VCaP (cell line): ENCODE measurements around the gene DOP1B.

Experiments used
- H3K27ac ChIP-seq: fragments of 450-650 bp; 2 replicates; pipeline ENCODE4 v1.5.1; 2017
- CTCF ChIP-seq: fragments of 450-650 bp; conservative IDR thresholded peaks from 2 replicates; pipeline ENCODE4 v1.5.1; 2017; ENCODE audit warnings: mild to moderate bottlenecking, moderate library complexity

DOP1B gene

DNA sequence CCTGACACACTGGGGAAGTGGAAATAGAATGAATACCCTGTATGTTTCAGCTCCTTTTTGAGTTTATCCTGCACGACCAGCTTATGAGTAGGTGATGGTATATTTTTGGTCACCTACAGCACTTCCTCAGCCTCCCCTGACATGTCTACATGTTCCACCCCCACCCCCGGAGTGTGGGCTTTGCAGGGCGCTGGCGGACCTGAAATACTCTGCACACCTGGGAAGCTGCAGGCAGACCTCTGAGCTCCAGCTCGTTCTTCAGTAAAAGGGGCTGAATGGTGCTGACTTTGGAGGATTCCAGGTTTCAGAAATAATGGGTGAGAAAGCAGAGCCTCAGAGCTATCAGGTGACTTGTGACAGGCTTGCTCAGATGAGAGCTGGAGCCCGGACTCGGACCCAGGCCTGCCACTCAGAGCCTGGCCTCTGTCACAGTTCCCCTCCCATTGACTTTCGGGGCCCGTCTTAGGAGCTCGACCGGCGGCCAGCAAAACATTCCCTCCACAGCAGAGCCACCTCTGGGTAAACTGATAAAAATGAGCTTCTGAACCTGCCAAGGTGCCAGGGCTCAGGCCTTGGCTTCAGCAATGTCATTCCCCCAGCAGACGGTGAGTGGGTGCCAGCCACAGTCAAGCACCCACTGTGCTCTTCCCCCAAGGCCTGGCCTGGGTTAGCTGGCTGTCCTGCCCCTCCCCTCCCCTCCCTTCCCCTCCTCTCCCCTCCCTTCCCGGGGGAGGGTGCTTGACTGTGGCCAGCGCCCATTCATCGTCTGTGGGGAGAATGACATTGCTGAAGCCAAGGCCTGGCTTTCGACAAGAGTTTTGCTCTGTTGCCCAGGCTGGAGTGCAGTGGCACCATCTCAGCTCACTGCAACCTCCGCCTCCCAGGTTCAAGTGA, 30.1 kb downstream of the DOP1B start:
- H3K27ac ChIP-seq: peak overlapping the region; percentile 100

GRCh38 chr21:36188081-36188681, 31.6 kb downstream of the DOP1B start:
- peak overlapping the region; percentile 100 for H3K27ac ChIP-seq
- peak; percentile 49; the same call in 1 of the 2 replicates for TF ChIP-seq CTCF

More for the DNA sequence above, 30.1 kb downstream of the DOP1B start:
- no peak for TF ChIP-seq CTCF

GRCh38 chr21:36188937-36189336, 32.3 kb downstream of the DOP1B start:
- TF ChIP-seq CTCF: no peak
- peak overlapping the region; percentile 100 for H3K27ac ChIP-seq

GRCh38 chr21:36190736-36191135, 34.1 kb downstream of the DOP1B start:
- H3K27ac ChIP-seq: peak overlapping the region; percentile 100
- TF ChIP-seq CTCF: no peak

GRCh38 chr21:36193200-36193599, 36.6 kb downstream of the DOP1B start:
- H3K27ac ChIP-seq: peak overlapping the region; percentile 100
- TF ChIP-seq CTCF: no peak

- no peak for TF ChIP-seq CTCF
- peak overlapping the region; percentile 100 for H3K27ac ChIP-seq
Observed at GRCh38 chr21:36194024-36194423, 37.4 kb downstream of the DOP1B start.

GRCh38 chr21:36195613-36196012, 39.0 kb downstream of the DOP1B start:
- TF ChIP-seq CTCF: no peak
- peak overlapping the region; percentile 97; the same call in 1 of the 2 replicates for H3K27ac ChIP-seq
